Duodenal mucosa (tissue), 2 donors: ENCODE measurements around the gene KLHDC7B.

Source experiments
- H3K27ac ChIP-seq: one replicate; pipeline ENCODE4 v1.7.0; 2013; ENCODE audit warnings: low read depth, low read length
- H3K27me3 ChIP-seq, 2 donors: one replicate each; pipeline ENCODE4 v1.7.0; 2013; ENCODE audit warnings: low read length in 2 of 2, control low read depth in 1 of 2; ENCODE audit not compliant: insufficient read depth in 2 of 2, control insufficient read depth in 1 of 2
- H3K36me3 ChIP-seq, 2 donors: one replicate each; pipeline ENCODE4 v1.7.0; 2013; ENCODE audit warnings: low read length in 2 of 2, control low read depth in 1 of 2; ENCODE audit not compliant: insufficient read depth in 2 of 2, control insufficient read depth in 1 of 2
- H3K4me1 ChIP-seq, 2 donors: one replicate each; pipeline ENCODE4 v1.7.0; 2013; ENCODE audit warnings: low read length in 2 of 2, control low read depth in 1 of 2; ENCODE audit not compliant: insufficient read depth in 2 of 2, control insufficient read depth in 1 of 2
- H3K4me3 ChIP-seq, 2 donors: one replicate each; pipeline ENCODE4 v1.7.0; 2013; ENCODE audit warnings: low read length in 2 of 2, low read depth in 1 of 2
- H3K9ac ChIP-seq, 2 donors: one replicate each; pipeline ENCODE4 v1.7.0; 2013; ENCODE audit warnings: low read length in 2 of 2, low read depth in 1 of 2
- H3K9me3 ChIP-seq, 2 donors: one replicate each; pipeline ENCODE4 v1.7.0; 2013; ENCODE audit warnings: low read length in 2 of 2, control low read depth in 1 of 2; ENCODE audit not compliant: control insufficient read depth in 1 of 2

KLHDC7B gene

DNA sequence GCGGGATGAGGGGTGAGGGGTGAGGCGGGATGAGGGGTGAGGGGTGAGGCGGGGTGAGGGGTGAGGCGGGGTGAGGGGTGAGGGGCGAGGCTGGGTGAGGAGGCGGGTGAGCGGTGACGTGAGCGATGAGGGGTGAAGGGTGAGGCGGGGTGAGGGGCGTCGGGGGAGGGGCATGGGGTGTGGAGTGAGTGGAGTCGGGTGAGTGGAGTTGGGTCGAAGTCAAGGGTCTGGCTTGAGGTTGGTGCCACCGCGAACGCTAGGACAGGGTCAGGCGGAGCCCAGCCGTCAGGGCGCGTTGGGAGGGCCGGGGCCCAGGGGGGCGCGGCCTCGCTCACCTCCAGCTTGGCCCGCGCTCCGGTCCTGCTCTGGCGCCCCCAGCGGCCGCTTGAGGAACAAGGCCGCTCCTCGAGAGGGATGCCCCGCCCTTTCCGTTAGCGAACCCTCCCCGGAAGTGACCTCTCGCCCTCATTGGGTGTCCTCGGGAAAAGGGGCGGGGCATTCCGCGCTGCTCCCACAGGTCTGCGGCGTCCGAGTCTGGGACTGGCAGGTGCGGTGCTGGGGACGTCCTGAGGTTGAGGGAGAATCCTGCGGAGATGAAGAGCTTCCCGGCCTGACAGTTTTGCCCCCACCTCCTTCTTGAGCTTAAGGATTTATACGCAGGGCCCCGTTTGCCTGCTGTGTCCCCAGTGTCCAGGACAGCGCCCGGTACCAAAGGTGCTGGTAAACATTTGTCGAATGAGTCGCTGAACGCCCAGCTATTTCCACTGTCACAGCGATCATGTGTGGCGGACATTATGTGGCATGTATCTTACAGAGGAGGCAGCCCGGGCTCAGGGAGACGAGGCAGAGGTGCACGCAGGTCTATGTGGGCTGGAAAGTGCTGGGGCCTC lies 17.1 kb downstream of the KLHDC7B start, which contains the start of gene SYCE3:
TSS of gene SYCE3 (minus strand) at position 397 of the 890 bp plus-strand sequence. CDS start 6,514 bp downstream, outside the sequence.
- Histone ChIP-seq H3K27me3 (no peaks in the 10 kb centered on the region), H3K9me3 (no peaks in the 10 kb centered on the region), H3K9ac (peak within 1 kb of the TSS; percentile 64 to 86), H3K4me3 (peak within 1 kb of the TSS; percentile 72 to 84), H3K36me3 (no peaks in the 10 kb centered on the region), H3K27ac (peak within 1 kb of the TSS; percentile 71), H3K4me1 (peaks cover 9 to 14% of the 10 kb centered on the region in 2 donors)

GRCh38 chr22:50563413-50564160 lies 17.9 kb downstream of the KLHDC7B start:
- Histone ChIP-seq H3K36me3 (no peaks in the 10 kb centered on the region), H3K27me3 (no peaks in the 10 kb centered on the region), H3K9ac (peak overlapping the region; percentile 64 to 86), H3K4me1 (peaks cover 11 to 14% of the 10 kb centered on the region in 2 donors), H3K27ac (peak overlapping the region; percentile 71), H3K9me3 (no peaks in the 10 kb centered on the region), H3K4me3 (peak overlapping the region; percentile 72 to 84)

GRCh38 chr22:50564289-50564688 lies 18.6 kb downstream of the KLHDC7B start:
- Histone ChIP-seq H3K36me3 (peaks cover 0 to 3% of the 10 kb centered on the region in 2 donors), H3K4me1 (peaks cover 18 to 20% of the 10 kb centered on the region in 2 donors), H3K27ac (no peak overlapping the region), H3K27me3 (no peaks in the 10 kb centered on the region), H3K4me3 (no peak overlapping the region), H3K9me3 (no peaks in the 10 kb centered on the region), H3K9ac (no peak overlapping the region)

DNA sequence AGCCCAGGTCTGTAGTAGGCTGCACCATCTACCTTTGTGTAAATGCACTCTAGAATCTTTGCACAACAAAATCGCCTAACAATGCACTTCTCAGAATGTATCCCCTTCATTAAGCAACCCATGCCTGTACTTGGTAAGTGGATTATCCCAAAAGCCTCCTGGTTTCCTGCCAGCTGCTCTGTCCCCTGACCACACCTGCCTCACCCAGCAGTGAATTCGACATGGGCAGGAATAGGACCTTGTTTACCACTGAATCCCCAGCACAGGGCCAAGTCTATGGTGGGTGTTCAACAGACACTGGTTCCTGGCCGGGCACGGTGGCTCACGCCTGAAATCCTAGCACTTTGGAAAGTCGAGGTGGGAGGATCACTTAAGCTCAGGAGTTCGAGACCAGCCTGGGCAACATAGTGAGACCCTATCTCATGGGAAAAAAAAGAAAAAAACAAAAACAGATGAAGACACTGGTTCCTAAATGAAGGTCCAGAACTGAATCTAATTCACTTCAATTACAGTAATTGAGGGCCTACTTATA lies 22.1 kb downstream of the KLHDC7B start:
- Histone ChIP-seq H3K4me1 (peaks cover 21 to 24% of the 10 kb centered on the region in 2 donors), H3K27ac (no peak overlapping the region), H3K36me3 (peaks cover 5 to 28% of the 10 kb centered on the region in 2 donors)

DNA sequence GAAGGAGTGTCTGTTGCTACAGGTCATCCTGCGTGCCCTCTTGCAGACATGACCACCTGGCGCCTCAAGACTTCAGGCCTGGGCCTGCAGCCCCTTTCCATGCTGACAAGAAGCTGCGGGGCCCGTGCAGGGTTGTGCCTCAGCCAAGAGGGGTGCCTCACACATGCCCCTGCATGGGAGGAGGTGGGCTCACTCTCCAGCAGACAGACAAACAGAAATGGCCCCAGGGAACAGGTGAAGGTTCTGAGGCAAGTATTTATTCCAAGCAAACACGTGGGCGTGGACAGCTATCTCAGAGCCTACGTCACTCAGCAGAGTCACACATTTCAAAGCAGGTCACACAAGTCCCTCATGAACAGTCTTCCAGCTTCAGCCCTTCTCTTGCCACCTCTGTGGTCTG lies 22.9 kb downstream of the KLHDC7B start:
- H3K4me1 ChIP-seq: peaks cover 16 to 20% of the 10 kb centered on the region in 2 donors
- peak overlapping the region; percentile 22 for H3K27ac ChIP-seq
- peaks cover 5 to 32% of the 10 kb centered on the region in 2 donors for H3K36me3 ChIP-seq

More for the DNA sequence above, 22.1 kb downstream of the KLHDC7B start:
- H3K27me3 ChIP-seq: no peaks in the 10 kb centered on the region
- H3K4me3 ChIP-seq: no peak overlapping the region
- no peaks in the 10 kb centered on the region for H3K9me3 ChIP-seq
- no peak overlapping the region for H3K9ac ChIP-seq

DNA sequence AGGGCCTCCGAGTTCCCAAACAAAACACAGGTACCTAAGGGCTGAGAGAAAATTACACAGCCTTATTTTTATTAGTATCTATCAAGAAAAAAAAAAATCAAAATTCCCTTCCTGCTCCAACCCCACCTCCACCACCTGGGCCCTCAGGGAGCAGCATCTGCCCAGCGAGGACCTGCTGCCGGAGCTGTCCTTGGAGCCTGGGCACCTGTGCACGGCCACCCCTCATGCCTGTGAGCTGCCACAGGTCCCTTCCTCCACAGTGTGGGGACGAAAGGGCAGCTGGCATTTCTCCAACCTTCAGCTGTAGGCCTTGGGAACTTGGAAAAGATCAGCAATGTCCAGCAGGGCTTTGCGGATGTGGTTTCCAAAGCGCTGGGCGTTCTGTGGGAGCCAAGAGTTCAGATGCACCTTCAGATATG lies 23.4 kb downstream of the KLHDC7B start:
- no peaks in the 10 kb centered on the region for H3K9me3 ChIP-seq
- H3K9ac ChIP-seq: no peak overlapping the region
- peaks cover 12 to 16% of the 10 kb centered on the region in 2 donors for H3K4me1 ChIP-seq
- peak overlapping the region in 1 of 2 donors; percentile 0 for H3K4me3 ChIP-seq
- H3K36me3 ChIP-seq: peaks cover 5 to 34% of the 10 kb centered on the region in 2 donors
- H3K27ac ChIP-seq: peak overlapping the region; percentile 22
- no peaks in the 10 kb centered on the region for H3K27me3 ChIP-seq

More for the DNA sequence above, 22.9 kb downstream of the KLHDC7B start:
- Histone ChIP-seq H3K4me3 (peak overlapping the region in 1 of 2 donors; percentile 0), H3K9me3 (no peaks in the 10 kb centered on the region), H3K27me3 (no peaks in the 10 kb centered on the region), H3K9ac (no peak overlapping the region)

DNA sequence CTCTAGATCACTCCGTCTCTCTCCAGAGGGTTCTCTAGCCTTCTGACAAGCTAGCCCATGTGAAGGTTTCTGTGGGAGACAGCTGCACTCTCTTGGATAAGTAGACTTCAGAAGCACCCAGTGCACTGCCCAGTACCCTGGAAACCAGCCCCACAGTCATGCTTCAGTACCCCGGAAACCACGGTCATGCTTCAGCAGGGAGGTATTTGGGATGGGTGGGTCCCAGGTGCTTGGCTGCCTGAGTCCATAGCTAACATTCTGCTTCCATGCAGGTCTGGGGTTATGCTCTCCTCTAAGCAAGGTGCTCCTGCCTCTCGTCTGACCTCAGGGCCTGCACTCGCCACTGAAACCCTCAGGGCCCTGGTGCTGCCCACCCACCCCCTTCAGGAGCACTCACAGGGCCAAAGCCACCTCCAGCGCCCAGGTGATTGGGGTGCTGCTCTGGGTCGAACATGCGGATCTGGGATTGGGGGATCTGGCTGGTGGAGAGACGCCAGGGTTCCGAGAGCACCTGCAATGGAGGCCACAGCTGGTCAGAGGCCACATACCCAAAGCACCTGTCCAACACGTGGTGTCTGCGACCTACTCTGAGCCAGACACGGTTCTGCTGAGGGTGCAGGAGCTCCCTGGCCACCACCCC lies 24.3 kb downstream of the KLHDC7B start:
- no peaks in the 10 kb centered on the region for H3K9me3 ChIP-seq
- peaks cover 5 to 34% of the 10 kb centered on the region in 2 donors for H3K36me3 ChIP-seq
- H3K27ac ChIP-seq: no peak overlapping the region
- H3K4me1 ChIP-seq: peaks cover 11 to 12% of the 10 kb centered on the region in 2 donors
- no peak overlapping the region for H3K9ac ChIP-seq
- H3K27me3 ChIP-seq: no peaks in the 10 kb centered on the region
- H3K4me3 ChIP-seq: no peak overlapping the region

GRCh38 chr22:50570861-50571260 lies 25.2 kb downstream of the KLHDC7B start:
- Histone ChIP-seq H3K9ac (no peak overlapping the region), H3K27ac (no peak overlapping the region), H3K4me3 (no peak overlapping the region), H3K4me1 (peaks cover 11 to 12% of the 10 kb centered on the region in 2 donors), H3K36me3 (peaks cover 5 to 34% of the 10 kb centered on the region in 2 donors), H3K27me3 (no peaks in the 10 kb centered on the region), H3K9me3 (no peaks in the 10 kb centered on the region)

DNA sequence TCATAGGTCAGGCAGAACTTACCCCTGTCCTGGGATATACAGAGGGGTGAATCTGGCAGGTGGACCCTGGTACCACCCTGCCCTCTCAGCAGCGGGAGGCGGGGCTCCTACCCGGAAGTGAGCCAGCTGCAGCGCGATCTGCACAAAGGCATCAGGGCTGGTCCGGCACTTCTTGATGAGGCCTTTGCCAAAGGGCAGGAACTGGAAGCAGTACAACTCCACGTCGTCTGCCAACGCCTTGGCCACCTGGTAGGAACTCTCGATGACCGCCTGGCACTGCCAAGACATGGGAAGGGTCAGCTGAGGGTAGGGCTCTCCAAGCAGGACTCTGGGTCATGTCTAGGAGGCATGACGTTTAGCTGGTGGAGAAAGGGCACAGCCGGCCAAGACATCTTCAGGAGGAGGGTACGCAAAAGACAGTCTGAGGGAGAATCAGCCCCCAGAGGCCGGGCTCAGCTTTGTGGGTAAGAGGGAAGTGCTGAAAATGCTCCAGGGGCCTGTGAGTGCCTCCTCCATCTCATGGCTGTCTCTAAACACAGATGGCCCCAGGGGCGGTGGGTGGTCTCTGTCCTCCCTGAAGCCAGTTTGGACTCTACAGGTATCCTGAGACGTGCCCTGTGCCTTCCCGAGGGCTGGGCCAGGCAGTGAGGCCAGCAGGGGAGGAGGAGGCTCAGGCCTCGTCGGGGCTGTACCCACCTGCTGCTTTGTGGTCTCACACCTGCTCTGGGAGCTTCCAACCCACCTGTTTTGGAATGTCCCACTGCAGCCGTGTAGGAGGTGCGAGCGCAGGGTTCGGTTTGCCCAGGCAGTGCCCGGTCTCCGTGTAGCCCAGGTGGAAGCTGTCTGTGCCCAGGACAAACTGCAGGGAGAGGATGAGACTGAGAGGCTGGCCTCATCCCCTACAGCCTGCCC lies 25.8 kb downstream of the KLHDC7B start:
- Histone ChIP-seq H3K4me3 (no peak overlapping the region), H3K36me3 (peaks cover 5 to 34% of the 10 kb centered on the region in 2 donors), H3K27ac (no peak overlapping the region), H3K27me3 (no peaks in the 10 kb centered on the region), H3K9me3 (no peaks in the 10 kb centered on the region), H3K9ac (no peak overlapping the region), H3K4me1 (peaks cover 11 to 12% of the 10 kb centered on the region in 2 donors)
